Lung (tissue), 12 donors: ENCODE data around the gene PDE1C. TPM values are rescaled to one million over a fixed set of nuclear protein-coding genes. Genes with fewer than 3 reads are reported as not detected.

Experiments
- ATAC-seq: fragments of 200-7000 bp; cut with Tn5 transposase; one replicate; pipeline ENCODE4 v1.9.1; 2020; ENCODE audit warnings: moderate number of reproducible peaks; ENCODE audit not compliant: insufficient read depth, low FRiP score
- DNase-seq, 3 donors: peaks; one replicate each; pipeline ENCODE4 v3.0.0-alpha.2; 2013 to 2017
- H3K27ac ChIP-seq, 2 donors: one replicate each; pipeline ENCODE4 v1.5.1; 2013; ENCODE audit warnings: mild to moderate bottlenecking in 2 of 2, moderate library complexity in 2 of 2, control low read depth in 1 of 2, inconsistent platforms in 1 of 2, low read depth in 1 of 2, low read length in 1 of 2
- H3K27me3 ChIP-seq, 3 donors: one replicate each; pipeline ENCODE4 v1.5.1; 2013; ENCODE audit warnings: low read length in 2 of 3; ENCODE audit not compliant: control insufficient read depth in 3 of 3, insufficient read depth in 3 of 3
- H3K36me3 ChIP-seq, 4 donors: one replicate each; pipeline ENCODE4 v1.5.1; 2013; ENCODE audit warnings: low read length in 4 of 4, mild to moderate bottlenecking in 1 of 4, moderate library complexity in 1 of 4; ENCODE audit not compliant: control insufficient read depth in 4 of 4, insufficient read depth in 4 of 4
- H3K4me1 ChIP-seq, 5 donors: one replicate each; pipeline ENCODE4 v1.5.1; 2013; ENCODE audit warnings: low read length in 5 of 5, mild to moderate bottlenecking in 2 of 5, moderate library complexity in 1 of 5; ENCODE audit not compliant: control insufficient read depth in 5 of 5, insufficient read depth in 5 of 5
- H3K4me3 ChIP-seq: one replicate; pipeline ENCODE4 v1.5.1; 2013; ENCODE audit warnings: mild to moderate bottlenecking, control low read depth, moderate library complexity
- H3K9ac ChIP-seq, 2 donors: one replicate each; pipeline ENCODE4 v1.5.1; 2013; ENCODE audit warnings: low read length in 2 of 2, control low read depth in 1 of 2; ENCODE audit not compliant: insufficient read depth in 1 of 2
- H3K9me3 ChIP-seq, 4 donors: one replicate each; pipeline ENCODE4 v1.5.1; 2013; ENCODE audit warnings: low read length in 3 of 4, mild to moderate bottlenecking in 1 of 4, moderate library complexity in 1 of 4; ENCODE audit not compliant: control insufficient read depth in 4 of 4, insufficient read depth in 3 of 4
- WGBS, 2 donors: extraction: QIAGEN DNeasy Blood & Tissue Kit; methylation state at CpG; one replicate each; pipeline ENCODE4 v1.1.7; 2013; 5-methylcytosine and 5-hydroxymethylcytosine counted together
- polyA plus RNA-seq, 2 donors: library from polyadenylated mRNA; stranded (reverse); fragments of 200-250 nt; gene quantifications; one replicate each; pipeline ENCODE4 v1.2.1, GENCODE V29; 2013
- total RNA-seq, 2 donors: library from RNA; depleted of rRNA in 1 of 2; stranded (reverse); fragments of >200 nt in 1 of 2; gene quantifications; one replicate each; pipeline ENCODE4 v1.2.1, GENCODE V29; 2014 to 2021
- TF ChIP-seq, protein P1 (sequence below): IDR thresholded peaks from 2 replicates; pipeline ENCODE4 v1.5.1; 2012; ENCODE audit warnings: mild to moderate bottlenecking; ENCODE audit errors: control extremely low read depth, extremely low read depth
- donor health status: control.
- donor health status: control.
- donor health status: Bipolar disorder and iron deficiency.
- donor health status: healthy.
- donor health status: DM: yes; HTN: yes; CAD: no.

The PDE1C gene
- total and polyA plus RNA-seq, 4 donors, result 1.9 to 14.3 (median 6.1) TPM

GRCh38 chr7:31763548-31763947 lies 306.7 kb downstream of the PDE1C start:
- TF ChIP-seq, protein P1, sequence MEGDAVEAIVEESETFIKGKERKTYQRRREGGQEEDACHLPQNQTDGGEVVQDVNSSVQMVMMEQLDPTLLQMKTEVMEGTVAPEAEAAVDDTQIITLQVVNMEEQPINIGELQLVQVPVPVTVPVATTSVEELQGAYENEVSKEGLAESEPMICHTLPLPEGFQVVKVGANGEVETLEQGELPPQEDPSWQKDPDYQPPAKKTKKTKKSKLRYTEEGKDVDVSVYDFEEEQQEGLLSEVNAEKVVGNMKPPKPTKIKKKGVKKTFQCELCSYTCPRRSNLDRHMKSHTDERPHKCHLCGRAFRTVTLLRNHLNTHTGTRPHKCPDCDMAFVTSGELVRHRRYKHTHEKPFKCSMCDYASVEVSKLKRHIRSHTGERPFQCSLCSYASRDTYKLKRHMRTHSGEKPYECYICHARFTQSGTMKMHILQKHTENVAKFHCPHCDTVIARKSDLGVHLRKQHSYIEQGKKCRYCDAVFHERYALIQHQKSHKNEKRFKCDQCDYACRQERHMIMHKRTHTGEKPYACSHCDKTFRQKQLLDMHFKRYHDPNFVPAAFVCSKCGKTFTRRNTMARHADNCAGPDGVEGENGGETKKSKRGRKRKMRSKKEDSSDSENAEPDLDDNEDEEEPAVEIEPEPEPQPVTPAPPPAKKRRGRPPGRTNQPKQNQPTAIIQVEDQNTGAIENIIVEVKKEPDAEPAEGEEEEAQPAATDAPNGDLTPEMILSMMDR, result no peak
- ATAC-seq, result no peak
- H3K4me1 ChIP-seq, result no peaks in the 10 kb centered on the region

GRCh38 chr7:31761646-31762045 lies 308.6 kb downstream of the PDE1C start:
- H3K27ac ChIP-seq, result no peak overlapping the region
- no peaks in the 10 kb centered on the region for H3K9me3 ChIP-seq
- no peaks in the 10 kb centered on the region for H3K4me1 ChIP-seq
- peaks cover 0 to 2% (median 0%) of the 10 kb centered on the region in 3 donors for H3K27me3 ChIP-seq
- no peak for ATAC-seq
- H3K36me3 ChIP-seq, result peaks cover 0 to 3% (median 0%) of the 10 kb centered on the region in 4 donors
- peak; percentile 23 to 56 (median 23) for DNase-seq
- TF ChIP-seq, protein P1, result no peak
- no peak overlapping the region for H3K9ac ChIP-seq
- H3K4me3 ChIP-seq, result no peak overlapping the region

More at GRCh38 chr7:31763548-31763947, 306.7 kb downstream of the PDE1C start:
- DNase-seq, result no peak
- Histone ChIP-seq H3K9ac (no peak overlapping the region), H3K27me3 (peaks cover 0 to 2% (median 0%) of the 10 kb centered on the region in 3 donors), H3K4me3 (no peak overlapping the region), H3K36me3 (peaks cover 0 to 3% (median 0%) of the 10 kb centered on the region in 4 donors), H3K27ac (no peak overlapping the region), H3K9me3 (no peaks in the 10 kb centered on the region)
- 26 to 30% methylated on average over 2 of the region's 2 CpGs for WGBS, 2 donors

GRCh38 chr7:31758755-31759154 lies 311.5 kb downstream of the PDE1C start:
- WGBS, 2 donors, result 61 to 74% methylated on average over 3 of the region's 3 CpGs
- ATAC-seq, result no peak
- DNase-seq, result peak in 1 of 3 donors; percentile 46

More at GRCh38 chr7:31758755-31759154, 311.5 kb downstream of the PDE1C start:
- Histone ChIP-seq H3K4me1 (no peaks in the 10 kb centered on the region), H3K27me3 (no peaks in the 10 kb centered on the region), H3K9ac (no peak overlapping the region), H3K9me3 (no peaks in the 10 kb centered on the region), H3K27ac (no peak overlapping the region), H3K4me3 (no peak overlapping the region), H3K36me3 (no peaks in the 10 kb centered on the region)
- TF ChIP-seq, protein P1, result no peak
